Gastroesophageal sphincter (tissue), 4 donors: Measurements from ENCODE around the gene ALG12. TPM values are rescaled to one million over a fixed set of nuclear protein-coding genes. Genes with fewer than 3 reads are reported as not detected.

Experiments used
- ATAC-seq: fragments of 150-250 bp; one replicate; pipeline ENCODE4 v1.9.1; 2016; ENCODE audit warnings: mild to moderate bottlenecking, moderate library complexity
- H3K27ac ChIP-seq, 4 donors: fragments of 200-600 bp; sonication (generic) in 3 of 4; 1 replicate in 3 of 4; 2 replicates in 1 of 4; pipeline ENCODE4 v1.5.1; 2016 to 2019
- H3K27me3 ChIP-seq: fragments of 200-600 bp; sonication (generic); one replicate; pipeline ENCODE4 v1.5.1; 2019
- H3K36me3 ChIP-seq, 2 donors: fragments of 200-600 bp; sonication (generic); one replicate each; pipeline ENCODE4 v1.5.1; 2019; ENCODE audit warnings: control low read depth in 1 of 2
- H3K4me1 ChIP-seq, 3 donors: fragments of 200-600 bp; sonication (generic); 1 replicate in 2 of 3; 2 replicates in 1 of 3; pipeline ENCODE4 v1.5.1; 2016 to 2019; ENCODE audit warnings: control low read depth in 2 of 3
- H3K4me3 ChIP-seq, 2 donors: fragments of 200-600 bp; sonication (generic); one replicate each; pipeline ENCODE4 v1.5.1; 2019; ENCODE audit warnings: mild to moderate bottlenecking in 1 of 2, moderate library complexity in 1 of 2
- H3K9me3 ChIP-seq, 3 donors: fragments of 200-600 bp; sonication (generic); one replicate each; pipeline ENCODE4 v1.5.1; 2017 to 2019; ENCODE audit warnings: control low read depth in 2 of 3
- EP300 ChIP-seq: sonication (generic); formaldehyde crosslinking; IDR thresholded peaks from one replicate; pipeline ENCODE4 v1.6.1; 2017; ENCODE audit warnings: antibody characterized with exemption, mild to moderate bottlenecking
- POLR2A ChIP-seq, 2 donors: fragments of 450-650 bp; IDR thresholded peaks; one replicate each; pipeline ENCODE4 v1.6.1; 2017; ENCODE audit warnings: antibody characterized with exemption in 2 of 2, mild to moderate bottlenecking in 2 of 2, moderate library complexity in 1 of 2
- POLR2AphosphoS5 ChIP-seq: sonication (generic); formaldehyde crosslinking; IDR thresholded peaks from one replicate; pipeline ENCODE4 v1.6.1; 2017; ENCODE audit warnings: antibody characterized with exemption
- WGBS, 2 donors: methylation state at CpG; one replicate each; pipeline ENCODE4 v1.1.5; 2018; ENCODE audit warnings: low coverage in 1 of 2; 5-methylcytosine and 5-hydroxymethylcytosine counted together
- total RNA-seq, 4 donors: library from RNA; depleted of rRNA; stranded (reverse); fragments of >200 nt; gene quantifications; one replicate each; pipeline ENCODE4 v1.1.0, GENCODE V29; 2016
- TF ChIP-seq, protein P1 (sequence below), 4 experiments: fragments of 200-600 bp in 2 of 4; fragments of 450-650 bp in 2 of 4; sonication (generic) in 1 of 4; IDR thresholded peaks; one replicate each; pipeline ENCODE4 v1.5.1; 2017 to 2019; ENCODE audit warnings: antibody characterized with exemption in 4 of 4, mild to moderate bottlenecking in 2 of 4, moderate library complexity in 2 of 4

ALG12 gene
- total RNA-seq, 4 donors from 2014 or later = 18.8 to 30.0 (median 22.6) TPM

DNA sequence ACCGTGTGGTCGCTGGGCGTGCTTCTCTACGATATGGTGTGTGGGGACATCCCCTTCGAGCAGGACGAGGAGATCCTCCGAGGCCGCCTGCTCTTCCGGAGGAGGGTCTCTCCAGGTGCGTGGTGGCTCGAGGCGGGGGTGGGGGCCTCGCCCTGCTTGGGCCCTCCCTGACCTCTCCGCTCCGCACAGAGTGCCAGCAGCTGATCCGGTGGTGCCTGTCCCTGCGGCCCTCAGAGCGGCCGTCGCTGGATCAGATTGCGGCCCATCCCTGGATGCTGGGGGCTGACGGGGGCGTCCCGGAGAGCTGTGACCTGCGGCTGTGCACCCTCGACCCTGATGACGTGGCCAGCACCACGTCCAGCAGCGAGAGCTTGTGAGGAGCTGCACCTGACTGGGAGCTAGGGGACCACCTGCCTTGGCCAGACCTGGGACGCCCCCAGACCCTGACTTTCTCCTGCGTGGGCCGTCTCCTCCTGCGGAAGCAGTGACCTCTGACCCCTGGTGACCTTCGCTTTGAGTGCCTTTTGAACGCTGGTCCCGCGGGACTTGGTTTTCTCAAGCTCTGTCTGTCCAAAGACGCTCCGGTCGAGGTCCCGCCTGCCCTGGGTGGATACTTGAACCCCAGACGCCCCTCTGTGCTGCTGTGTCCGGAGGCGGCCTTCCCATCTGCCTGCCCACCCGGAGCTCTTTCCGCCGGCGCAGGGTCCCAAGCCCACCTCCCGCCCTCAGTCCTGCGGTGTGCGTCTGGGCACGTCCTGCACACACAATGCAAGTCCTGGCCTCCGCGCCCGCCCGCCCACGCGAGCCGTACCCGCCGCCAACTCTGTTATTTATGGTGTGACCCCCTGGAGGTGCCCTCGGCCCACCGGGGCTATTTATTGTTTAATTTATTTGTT, 44.8 kb upstream of the ALG12 start:
- TF ChIP-seq POLR2AphosphoS5 (no peak), POLR2A (IDR thresholded peaks at IDR 0.05) (no peak), EP300 (no peak)
- TF ChIP-seq, protein P1, sequence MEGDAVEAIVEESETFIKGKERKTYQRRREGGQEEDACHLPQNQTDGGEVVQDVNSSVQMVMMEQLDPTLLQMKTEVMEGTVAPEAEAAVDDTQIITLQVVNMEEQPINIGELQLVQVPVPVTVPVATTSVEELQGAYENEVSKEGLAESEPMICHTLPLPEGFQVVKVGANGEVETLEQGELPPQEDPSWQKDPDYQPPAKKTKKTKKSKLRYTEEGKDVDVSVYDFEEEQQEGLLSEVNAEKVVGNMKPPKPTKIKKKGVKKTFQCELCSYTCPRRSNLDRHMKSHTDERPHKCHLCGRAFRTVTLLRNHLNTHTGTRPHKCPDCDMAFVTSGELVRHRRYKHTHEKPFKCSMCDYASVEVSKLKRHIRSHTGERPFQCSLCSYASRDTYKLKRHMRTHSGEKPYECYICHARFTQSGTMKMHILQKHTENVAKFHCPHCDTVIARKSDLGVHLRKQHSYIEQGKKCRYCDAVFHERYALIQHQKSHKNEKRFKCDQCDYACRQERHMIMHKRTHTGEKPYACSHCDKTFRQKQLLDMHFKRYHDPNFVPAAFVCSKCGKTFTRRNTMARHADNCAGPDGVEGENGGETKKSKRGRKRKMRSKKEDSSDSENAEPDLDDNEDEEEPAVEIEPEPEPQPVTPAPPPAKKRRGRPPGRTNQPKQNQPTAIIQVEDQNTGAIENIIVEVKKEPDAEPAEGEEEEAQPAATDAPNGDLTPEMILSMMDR (IDR thresholded peaks at IDR 0.05) = no peak
- Histone ChIP-seq H3K4me1 (peaks cover 0 to 79% (median 43%) of the 10 kb centered on the region in 3 donors), H3K36me3 (peaks cover 0 to 32% of the 10 kb centered on the region in 2 donors), H3K9me3 (no peaks in the 10 kb centered on the region), H3K27ac (peak overlapping the region; percentile 72 to 98 (median 96)), H3K4me3 (peak overlapping the region; percentile 60 to 97), H3K27me3 (no peaks in the 10 kb centered on the region)
- ATAC-seq = no peak
- WGBS, 2 donors = 62 to 74% methylated on average over 6 to 11 of the region's 63 CpGs

DNA sequence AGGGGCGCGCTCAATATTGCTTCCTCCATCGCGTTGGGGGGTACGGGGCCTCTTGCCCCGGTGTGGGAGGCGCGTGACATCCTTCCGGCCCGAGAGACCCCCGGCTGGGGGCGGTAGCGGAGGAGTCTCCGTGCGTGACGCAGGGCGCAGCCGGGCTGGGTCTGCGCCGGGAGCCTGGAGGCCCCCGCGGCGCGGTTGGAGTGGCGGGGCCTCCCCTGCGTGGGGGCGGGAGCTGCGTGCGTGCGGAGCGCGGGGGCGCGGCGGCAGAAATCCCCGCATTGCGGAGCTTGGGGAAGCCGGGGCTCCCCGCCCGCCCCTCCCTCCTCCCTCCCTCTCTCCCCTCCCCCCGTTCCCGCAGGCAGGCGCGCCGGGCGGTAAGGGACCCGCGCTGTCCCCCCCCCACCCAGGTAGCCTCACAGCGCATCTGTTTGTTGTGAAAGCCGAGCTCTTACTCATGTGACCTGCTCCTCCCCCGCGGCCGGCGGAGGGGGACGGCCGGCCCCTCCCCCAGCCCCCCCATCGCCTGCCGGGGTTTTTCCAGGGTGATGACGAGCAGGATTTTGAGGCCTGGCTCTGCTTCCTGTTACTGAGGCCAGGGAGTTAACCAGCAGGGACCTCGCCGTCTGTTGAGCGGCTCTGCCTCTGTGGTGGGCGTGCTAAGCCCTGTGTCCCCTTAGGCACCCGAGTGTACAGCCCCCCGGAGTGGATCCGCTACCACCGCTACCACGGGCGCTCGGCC, 43.9 kb upstream of the ALG12 start:
- peak; percentile 56 for ATAC-seq
- Histone ChIP-seq H3K27me3 (no peaks in the 10 kb centered on the region), H3K4me3 (peak overlapping the region; percentile 60 to 97), H3K27ac (peak overlapping the region; percentile 72 to 98 (median 96)), H3K4me1 (peaks cover 0 to 71% (median 38%) of the 10 kb centered on the region in 3 donors), H3K36me3 (peaks cover 0 to 32% of the 10 kb centered on the region in 2 donors), H3K9me3 (no peaks in the 10 kb centered on the region)
- TF ChIP-seq POLR2A (IDR thresholded peaks at IDR 0.05) = no peak
- TF ChIP-seq, protein P1 (IDR thresholded peaks at IDR 0.05) = no peak
- TF ChIP-seq POLR2AphosphoS5 = peak; percentile 72
- no peak for TF ChIP-seq EP300
- no CpG with 5 or more reads among the region's 70 CpGs for WGBS, 2 donors

DNA sequence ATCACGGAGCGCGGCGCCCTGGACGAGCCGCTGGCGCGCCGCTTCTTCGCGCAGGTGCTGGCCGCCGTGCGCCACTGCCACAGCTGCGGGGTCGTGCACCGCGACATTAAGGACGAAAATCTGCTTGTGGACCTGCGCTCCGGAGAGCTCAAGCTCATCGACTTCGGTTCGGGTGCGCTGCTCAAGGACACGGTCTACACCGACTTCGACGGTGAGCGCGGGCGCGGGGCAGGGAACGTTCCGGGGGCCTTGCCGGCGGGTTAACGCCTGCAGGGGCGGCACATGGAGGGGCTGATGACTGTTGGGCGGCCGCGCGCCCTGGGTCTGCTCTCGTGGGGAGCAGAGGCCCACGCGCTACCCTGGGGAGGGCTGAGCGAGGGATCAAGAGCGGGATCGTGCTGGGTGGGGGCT, 43.4 kb upstream of the ALG12 start:
- WGBS, 2 donors = no CpG with 5 or more reads among the region's 49 CpGs

DNA sequence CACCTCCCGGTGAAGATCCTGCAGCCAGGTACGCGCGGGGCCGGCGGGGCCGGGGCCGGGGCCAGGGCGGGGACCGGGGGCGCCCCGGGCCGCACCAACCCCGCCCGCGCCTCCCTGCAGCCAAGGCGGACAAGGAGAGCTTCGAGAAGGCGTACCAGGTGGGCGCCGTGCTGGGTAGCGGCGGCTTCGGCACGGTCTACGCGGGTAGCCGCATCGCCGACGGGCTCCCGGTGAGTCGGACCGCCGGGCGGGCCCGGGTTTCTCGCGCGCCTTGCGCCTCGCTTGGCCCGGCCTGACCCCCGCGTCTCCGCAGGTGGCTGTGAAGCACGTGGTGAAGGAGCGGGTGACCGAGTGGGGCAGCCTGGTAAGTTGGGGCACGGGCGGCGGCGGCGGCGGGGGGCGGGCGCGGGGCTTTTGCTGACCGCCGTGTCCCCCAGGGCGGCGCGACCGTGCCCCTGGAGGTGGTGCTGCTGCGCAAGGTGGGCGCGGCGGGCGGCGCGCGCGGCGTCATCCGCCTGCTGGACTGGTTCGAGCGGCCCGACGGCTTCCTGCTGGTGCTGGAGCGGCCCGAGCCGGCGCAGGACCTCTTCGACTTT, 42.9 kb upstream of the ALG12 start:
- no peak for ATAC-seq
- Histone ChIP-seq H3K9me3 (no peaks in the 10 kb centered on the region), H3K4me3 (peak overlapping the region; percentile 60 to 97), H3K4me1 (peaks cover 0 to 60% (median 27%) of the 10 kb centered on the region in 3 donors), H3K27me3 (no peaks in the 10 kb centered on the region), H3K36me3 (peaks cover 0 to 32% of the 10 kb centered on the region in 2 donors), H3K27ac (peak overlapping the region; percentile 72 to 98 (median 96))
- no peak for TF ChIP-seq POLR2A (IDR thresholded peaks at IDR 0.05)
- TF ChIP-seq, protein P1 (IDR thresholded peaks at IDR 0.05) = no peak
- TF ChIP-seq POLR2AphosphoS5 = no peak
- TF ChIP-seq EP300 = no peak
- WGBS, 2 donors = no CpG with 5 or more reads among the region's 84 CpGs

More for the DNA sequence above, 43.4 kb upstream of the ALG12 start:
- Histone ChIP-seq H3K27me3 (no peaks in the 10 kb centered on the region), H3K4me1 (peaks cover 0 to 65% (median 32%) of the 10 kb centered on the region in 3 donors), H3K9me3 (no peaks in the 10 kb centered on the region), H3K27ac (peak overlapping the region; percentile 72 to 98 (median 96)), H3K36me3 (peaks cover 0 to 32% of the 10 kb centered on the region in 2 donors), H3K4me3 (peak overlapping the region; percentile 60 to 97)
- no peak for TF ChIP-seq POLR2A (IDR thresholded peaks at IDR 0.05)
- TF ChIP-seq, protein P1 (IDR thresholded peaks at IDR 0.05) = no peak
- TF ChIP-seq EP300 = no peak
- TF ChIP-seq POLR2AphosphoS5 = no peak
- ATAC-seq = no peak
